ENCODE data around the gene WWC2.

WWC2 gene

GRCh38 chr4:183214912-183215488 is 115.9 kb downstream of the WWC2 start:
- Histone ChIP-seq H3K27ac (no peak overlapping the region), H3K4me3 (ENCODE audit: low read depth in 1 of 2, low read length in 1 of 2) (no peak overlapping the region), H3K4me1 (ENCODE audit: control insufficient read depth in 1 of 2, insufficient read depth in 1 of 2, low read depth in 1 of 2, low read length in 1 of 2) (no peaks in the 10 kb centered on the region), H3K36me3 (no peaks in the 10 kb centered on the region), H3K9me3 (no peaks in the 10 kb centered on the region), H3K27me3 (no peaks in the 10 kb centered on the region)
- no peak for TF ChIP-seq CTCF (IDR thresholded peaks at IDR 0.05)

GRCh38 chr4:183220236-183220635 is 121.2 kb downstream of the WWC2 start:
- no peak for TF ChIP-seq CTCF (IDR thresholded peaks at IDR 0.05)
- Histone ChIP-seq H3K36me3 (no peaks in the 10 kb centered on the region), H3K4me1 (ENCODE audit: control insufficient read depth in 1 of 2, insufficient read depth in 1 of 2, low read depth in 1 of 2, low read length in 1 of 2) (no peaks in the 10 kb centered on the region), H3K4me3 (ENCODE audit: low read depth in 1 of 2, low read length in 1 of 2) (no peak overlapping the region), H3K27ac (no peak overlapping the region), H3K27me3 (no peaks in the 10 kb centered on the region), H3K9me3 (no peaks in the 10 kb centered on the region)

- no peaks in the 10 kb centered on the region for H3K36me3 ChIP-seq
- H3K4me1 ChIP-seq (ENCODE audit: control insufficient read depth in 1 of 2, insufficient read depth in 1 of 2, low read depth in 1 of 2, low read length in 1 of 2) = no peaks in the 10 kb centered on the region
- H3K9me3 ChIP-seq = no peaks in the 10 kb centered on the region
- no peaks in the 10 kb centered on the region for H3K27me3 ChIP-seq
- H3K4me3 ChIP-seq (ENCODE audit: low read depth in 1 of 2, low read length in 1 of 2) = no peak overlapping the region
- no peak for TF ChIP-seq CTCF (IDR thresholded peaks at IDR 0.05)
- no peak overlapping the region for H3K27ac ChIP-seq
These were observed 124.0 kb downstream of the WWC2 start for GRCh38 chr4:183223053-183223452.

DNA sequence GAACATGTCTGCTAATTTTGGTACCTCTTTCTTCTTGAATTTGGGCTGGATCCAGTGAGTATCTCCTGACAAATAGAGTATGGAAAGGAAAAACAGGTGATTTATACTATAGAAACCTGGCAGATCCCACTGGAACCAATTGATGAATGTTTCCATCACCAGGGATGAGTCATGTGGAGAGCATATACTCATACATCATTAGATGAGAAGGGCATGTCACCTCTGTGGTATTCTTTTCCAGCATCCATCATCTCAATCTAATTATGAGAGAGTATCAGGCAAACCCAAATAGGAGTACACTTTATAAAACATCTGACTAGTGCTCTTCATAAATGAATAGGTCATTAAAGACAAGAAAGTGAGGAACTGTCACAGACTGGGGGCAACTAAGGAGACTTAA is 130.3 kb downstream of the WWC2 start:
- Histone ChIP-seq H3K27ac (no peak overlapping the region), H3K4me1 (ENCODE audit: control insufficient read depth in 1 of 2, insufficient read depth in 1 of 2, low read depth in 1 of 2, low read length in 1 of 2) (no peaks in the 10 kb centered on the region), H3K27me3 (no peaks in the 10 kb centered on the region), H3K4me3 (ENCODE audit: low read depth in 1 of 2, low read length in 1 of 2) (no peak overlapping the region), H3K36me3 (no peaks in the 10 kb centered on the region), H3K9me3 (no peaks in the 10 kb centered on the region)
- no peak for TF ChIP-seq CTCF (IDR thresholded peaks at IDR 0.05)

- TF ChIP-seq CTCF (IDR thresholded peaks at IDR 0.05) = no peak
- Histone ChIP-seq H3K27me3 (no peaks in the 10 kb centered on the region), H3K4me3 (ENCODE audit: low read depth in 1 of 2, low read length in 1 of 2) (no peak overlapping the region), H3K36me3 (no peaks in the 10 kb centered on the region), H3K4me1 (ENCODE audit: control insufficient read depth in 1 of 2, insufficient read depth in 1 of 2, low read depth in 1 of 2, low read length in 1 of 2) (no peaks in the 10 kb centered on the region), H3K9me3 (no peaks in the 10 kb centered on the region), H3K27ac (no peak overlapping the region)
These were observed 141.7 kb downstream of the WWC2 start for GRCh38 chr4:183240581-183241321.

All from neutrophil (primary cell).